ENCODE results near the gene DYNLT1. TPM values are rescaled to one million over a fixed set of nuclear protein-coding genes. Genes with fewer than 3 reads are reported as not detected.

DYNLT1 gene
- total RNA-seq, 2 donors from 2014 or later, result 45.6 to 48.7 TPM

DNA sequence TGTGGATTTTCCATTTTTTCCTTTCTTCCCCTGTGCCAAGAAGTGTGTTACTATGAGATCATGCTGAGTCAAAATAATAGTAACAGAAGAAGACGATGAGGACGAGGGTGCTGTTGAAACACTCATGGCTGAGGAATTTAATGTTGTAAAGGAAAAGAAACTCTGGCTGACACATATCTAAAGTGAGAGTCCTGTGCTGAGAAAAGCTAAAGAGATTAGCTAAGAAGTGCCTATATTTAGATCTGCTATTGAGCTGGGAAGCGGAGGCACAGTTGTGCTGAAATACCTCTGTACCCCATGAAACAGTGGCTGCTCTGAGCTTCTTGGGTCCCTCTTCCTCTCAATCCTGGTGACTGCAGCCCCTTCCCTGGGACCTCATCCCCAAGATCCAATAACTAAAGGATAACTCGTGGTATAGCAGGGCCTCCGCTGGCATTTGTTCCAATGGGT lies 4.2 kb upstream of the DYNLT1 start:
- Histone ChIP-seq H3K4me3 (no peak overlapping the region), H3K9me3 (no peaks in the 10 kb centered on the region), H3K36me3 (no peaks in the 10 kb centered on the region), H3K27me3 (replicated peaks; ENCODE audit: insufficient read depth) (no peaks in the 10 kb centered on the region), H3K27ac (peak overlapping the region; percentile 21 to 58), H3K4me1 (ENCODE audit: control insufficient read depth in 1 of 2, low read depth in 2 of 2) (peaks cover 0 to 22% of the 10 kb centered on the region in 2 donors)
- TF ChIP-seq, protein P1, sequence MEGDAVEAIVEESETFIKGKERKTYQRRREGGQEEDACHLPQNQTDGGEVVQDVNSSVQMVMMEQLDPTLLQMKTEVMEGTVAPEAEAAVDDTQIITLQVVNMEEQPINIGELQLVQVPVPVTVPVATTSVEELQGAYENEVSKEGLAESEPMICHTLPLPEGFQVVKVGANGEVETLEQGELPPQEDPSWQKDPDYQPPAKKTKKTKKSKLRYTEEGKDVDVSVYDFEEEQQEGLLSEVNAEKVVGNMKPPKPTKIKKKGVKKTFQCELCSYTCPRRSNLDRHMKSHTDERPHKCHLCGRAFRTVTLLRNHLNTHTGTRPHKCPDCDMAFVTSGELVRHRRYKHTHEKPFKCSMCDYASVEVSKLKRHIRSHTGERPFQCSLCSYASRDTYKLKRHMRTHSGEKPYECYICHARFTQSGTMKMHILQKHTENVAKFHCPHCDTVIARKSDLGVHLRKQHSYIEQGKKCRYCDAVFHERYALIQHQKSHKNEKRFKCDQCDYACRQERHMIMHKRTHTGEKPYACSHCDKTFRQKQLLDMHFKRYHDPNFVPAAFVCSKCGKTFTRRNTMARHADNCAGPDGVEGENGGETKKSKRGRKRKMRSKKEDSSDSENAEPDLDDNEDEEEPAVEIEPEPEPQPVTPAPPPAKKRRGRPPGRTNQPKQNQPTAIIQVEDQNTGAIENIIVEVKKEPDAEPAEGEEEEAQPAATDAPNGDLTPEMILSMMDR (IDR thresholded peaks at IDR 0.05), result no peak
- ATAC-seq (ENCODE audit: insufficient number of reproducible peaks, low FRiP score, low read depth) (no peak), DNase-seq (ENCODE audit: low spot score) (no peak)

GRCh38 chr6:158647501-158647900 lies 3.0 kb upstream of the DYNLT1 start:
- no peaks in the 10 kb centered on the region for H3K27me3 ChIP-seq (replicated peaks; ENCODE audit: insufficient read depth)
- no peaks in the 10 kb centered on the region for H3K36me3 ChIP-seq
- DNase-seq (ENCODE audit: low spot score) (no peak), ATAC-seq (ENCODE audit: insufficient number of reproducible peaks, low FRiP score, low read depth) (no peak)
- H3K27ac ChIP-seq, result no peak overlapping the region
- H3K4me3 ChIP-seq, result no peak overlapping the region
- no peaks in the 10 kb centered on the region for H3K9me3 ChIP-seq
- TF ChIP-seq, protein P1 (IDR thresholded peaks at IDR 0.05), result no peak
- peaks cover 9 to 33% of the 10 kb centered on the region in 2 donors for H3K4me1 ChIP-seq (ENCODE audit: control insufficient read depth in 1 of 2, low read depth in 2 of 2)

DNA sequence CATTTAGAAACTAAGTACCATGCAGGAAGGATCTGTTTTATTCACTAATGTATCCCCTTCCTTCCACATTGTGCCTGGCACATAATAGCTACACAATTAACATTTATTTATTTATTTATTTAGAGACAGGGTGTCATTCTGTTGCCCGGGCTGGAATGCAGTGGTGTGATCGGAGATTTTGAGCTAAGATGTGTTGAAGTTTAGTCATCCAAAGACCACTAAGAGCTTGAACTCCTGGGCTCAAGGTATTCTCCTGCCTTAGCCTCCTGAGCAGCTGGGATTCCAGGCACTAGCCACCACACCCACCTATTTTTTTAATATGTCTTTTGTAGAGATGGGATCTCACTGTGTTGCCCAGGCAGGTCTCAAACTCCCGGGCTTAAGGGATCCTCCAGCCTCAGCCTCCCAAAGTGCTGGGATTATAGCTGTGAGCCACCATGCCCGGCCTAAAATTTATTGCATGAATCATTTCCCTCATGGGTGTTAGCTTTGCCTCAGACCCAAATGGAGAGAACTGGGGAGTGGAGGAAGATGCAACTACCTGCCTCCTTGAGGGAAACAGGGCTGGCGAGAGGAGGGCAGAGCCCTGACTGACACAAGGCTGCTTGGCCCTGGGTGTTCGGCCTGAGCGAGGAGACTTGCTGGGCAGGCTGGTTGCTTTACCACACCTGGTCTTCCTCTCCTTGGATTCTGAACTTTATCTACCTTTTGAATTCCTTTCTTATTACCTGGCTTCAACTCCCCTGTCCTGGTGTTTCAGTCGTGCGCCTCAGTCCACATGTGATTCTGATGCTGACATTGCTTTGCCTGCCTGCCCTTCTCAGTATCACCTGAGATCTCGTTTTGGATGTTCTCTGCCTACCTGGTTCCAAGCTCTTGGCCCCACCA lies 1.7 kb upstream of the DYNLT1 start:
- Histone ChIP-seq H3K4me1 (ENCODE audit: control insufficient read depth in 1 of 2, low read depth in 2 of 2) (peaks cover 16 to 45% of the 10 kb centered on the region in 2 donors), H3K4me3 (no peak overlapping the region), H3K27ac (no peak overlapping the region), H3K36me3 (no peaks in the 10 kb centered on the region), H3K9me3 (no peaks in the 10 kb centered on the region), H3K27me3 (replicated peaks; ENCODE audit: insufficient read depth) (no peaks in the 10 kb centered on the region)
- no peak for DNase-seq (ENCODE audit: low spot score)
- ATAC-seq (ENCODE audit: insufficient number of reproducible peaks, low FRiP score, low read depth), result no peak
- TF ChIP-seq, protein P1 (IDR thresholded peaks at IDR 0.05), result no peak

DNA sequence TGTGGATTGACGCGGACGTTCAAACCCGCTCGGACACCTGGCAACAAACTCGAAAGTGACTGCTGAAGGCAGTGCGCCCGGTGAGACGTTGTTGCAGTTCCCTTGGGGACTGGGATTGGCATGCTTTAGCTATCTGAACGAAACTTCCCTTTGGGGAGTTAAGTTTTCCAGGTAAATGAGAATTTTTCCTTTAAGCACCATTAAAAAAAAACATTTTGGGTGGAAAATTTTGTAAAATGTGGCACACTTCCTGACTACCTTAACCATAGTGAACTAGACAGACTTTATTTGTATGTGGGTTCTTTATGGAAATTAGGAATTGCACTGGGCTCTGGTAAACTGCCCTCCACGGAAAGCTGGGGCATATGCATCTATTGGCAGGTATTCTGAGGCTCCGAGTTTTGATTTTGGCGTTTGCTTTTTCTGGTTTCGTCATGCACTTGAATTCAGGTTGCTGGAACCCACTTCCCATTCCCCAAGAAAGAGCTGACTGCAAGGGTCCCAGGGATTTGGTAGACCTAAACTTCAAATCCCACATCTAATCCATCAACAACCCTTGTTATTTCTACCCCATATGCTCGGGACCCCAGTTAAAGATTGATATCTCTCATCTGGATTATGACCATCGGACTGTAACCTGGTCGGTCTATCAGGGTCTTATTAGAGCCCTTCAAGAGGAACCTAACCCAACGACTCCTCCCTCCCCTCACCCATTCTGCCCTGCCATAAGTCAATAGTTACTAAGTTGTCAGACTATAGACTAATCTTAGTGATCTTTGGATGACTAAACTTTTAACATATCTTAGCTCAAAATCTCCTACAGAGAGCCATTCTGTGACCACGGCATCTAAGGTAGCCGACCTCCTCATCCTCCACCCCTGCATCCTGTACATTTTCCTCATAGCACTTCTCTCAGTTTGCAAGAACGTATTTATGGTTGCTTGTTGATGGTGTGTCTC lies 800 bp upstream of the DYNLT1 start:
- TF ChIP-seq, protein P1 (IDR thresholded peaks at IDR 0.05), result no peak
- peak overlapping the region; percentile 96 for H3K27ac ChIP-seq
- peak overlapping the region; percentile 98 for H3K4me3 ChIP-seq
- H3K36me3 ChIP-seq, result no peaks in the 10 kb centered on the region
- DNase-seq (ENCODE audit: low spot score) (no peak), ATAC-seq (ENCODE audit: insufficient number of reproducible peaks, low FRiP score, low read depth) (no peak)
- peaks cover 19 to 48% of the 10 kb centered on the region in 2 donors for H3K4me1 ChIP-seq (ENCODE audit: control insufficient read depth in 1 of 2, low read depth in 2 of 2)
- no peaks in the 10 kb centered on the region for H3K9me3 ChIP-seq
- no peaks in the 10 kb centered on the region for H3K27me3 ChIP-seq (replicated peaks; ENCODE audit: insufficient read depth)

- no peaks in the 10 kb centered on the region for H3K9me3 ChIP-seq
- ATAC-seq (ENCODE audit: insufficient number of reproducible peaks, low FRiP score, low read depth) (peak; percentile 8), DNase-seq (ENCODE audit: low spot score) (no peak)
- H3K27ac ChIP-seq, result peak overlapping the region; percentile 96
- no peaks in the 10 kb centered on the region for H3K27me3 ChIP-seq (replicated peaks; ENCODE audit: insufficient read depth)
- TF ChIP-seq, protein P1 (IDR thresholded peaks at IDR 0.05), result no peak
- H3K4me1 ChIP-seq (ENCODE audit: control insufficient read depth in 1 of 2, low read depth in 2 of 2), result peaks cover 19 to 37% of the 10 kb centered on the region in 2 donors
- no peaks in the 10 kb centered on the region for H3K36me3 ChIP-seq
- H3K4me3 ChIP-seq, result peak overlapping the region; percentile 98
These were observed 710 bp downstream of the DYNLT1 start for GRCh38 chr6:158643836-158644230.
